Colon (tissue), 2 donors: Measurements from ENCODE around the gene CARMIL1.

Experiments
- FAIRE-seq: peaks from 2 replicates; lab custom pipeline; 2012; peaks lifted over from hg19 to GRCh38; lab: Jason Lieb, UNC
- donor health status: control.
- donor health status: control.

The CARMIL1 gene

GRCh38 chr6:25524542-25524941 lies 245.4 kb downstream of the CARMIL1 start:
- no peak for FAIRE-seq

DNA sequence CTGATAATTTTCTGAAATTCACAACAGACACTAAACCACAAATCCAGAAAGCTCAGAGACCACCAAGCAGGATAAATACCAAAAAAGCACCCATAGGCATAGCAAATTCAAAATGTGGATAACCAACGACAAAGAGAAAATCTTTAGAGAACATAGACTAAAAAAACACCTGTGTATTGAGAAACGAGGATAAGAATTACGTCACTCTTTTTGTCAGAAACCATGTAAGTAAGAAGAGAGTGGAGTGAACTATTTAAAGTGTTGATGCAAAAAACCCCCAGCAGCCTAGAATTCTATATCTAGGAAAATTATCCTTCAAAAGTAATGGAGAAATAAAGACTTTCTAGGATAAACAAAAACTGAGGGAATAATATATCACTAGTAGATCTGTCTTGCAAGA lies 245.9 kb downstream of the CARMIL1 start:
- no peak for FAIRE-seq

- FAIRE-seq: no peak
These were observed 255.9 kb downstream of the CARMIL1 start for GRCh38 chr6:25534942-25535631.

DNA sequence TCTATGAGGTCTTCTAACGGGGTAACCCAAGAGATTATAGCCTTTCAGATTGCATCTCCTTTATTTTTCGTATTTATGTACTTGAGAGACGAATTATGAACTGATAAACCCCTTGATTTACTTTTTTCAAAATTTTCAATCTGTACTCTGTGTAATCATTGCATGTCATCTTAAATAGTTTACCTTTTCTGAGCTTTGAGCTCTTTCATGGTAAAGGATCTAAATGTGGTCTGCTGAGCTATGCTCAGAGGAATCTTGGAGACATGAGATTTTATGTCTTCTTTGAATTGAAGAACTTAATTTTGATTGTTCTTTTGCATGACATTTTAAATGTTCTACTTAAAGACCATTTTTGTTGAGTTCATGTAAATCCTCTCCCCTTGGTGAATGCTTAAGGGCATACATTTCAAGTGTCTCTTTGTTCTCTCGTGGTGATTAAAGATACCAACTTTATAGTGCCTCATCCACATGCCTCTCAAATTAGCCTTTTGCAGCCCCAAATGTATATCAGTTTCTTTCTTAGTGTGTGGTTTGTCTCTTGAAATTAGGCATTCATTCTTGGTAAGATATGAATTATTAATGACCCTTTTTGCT lies 256.6 kb downstream of the CARMIL1 start:
- no peak for FAIRE-seq

GRCh38 chr6:25536781-25537180 lies 257.6 kb downstream of the CARMIL1 start:
- FAIRE-seq: no peak

DNA sequence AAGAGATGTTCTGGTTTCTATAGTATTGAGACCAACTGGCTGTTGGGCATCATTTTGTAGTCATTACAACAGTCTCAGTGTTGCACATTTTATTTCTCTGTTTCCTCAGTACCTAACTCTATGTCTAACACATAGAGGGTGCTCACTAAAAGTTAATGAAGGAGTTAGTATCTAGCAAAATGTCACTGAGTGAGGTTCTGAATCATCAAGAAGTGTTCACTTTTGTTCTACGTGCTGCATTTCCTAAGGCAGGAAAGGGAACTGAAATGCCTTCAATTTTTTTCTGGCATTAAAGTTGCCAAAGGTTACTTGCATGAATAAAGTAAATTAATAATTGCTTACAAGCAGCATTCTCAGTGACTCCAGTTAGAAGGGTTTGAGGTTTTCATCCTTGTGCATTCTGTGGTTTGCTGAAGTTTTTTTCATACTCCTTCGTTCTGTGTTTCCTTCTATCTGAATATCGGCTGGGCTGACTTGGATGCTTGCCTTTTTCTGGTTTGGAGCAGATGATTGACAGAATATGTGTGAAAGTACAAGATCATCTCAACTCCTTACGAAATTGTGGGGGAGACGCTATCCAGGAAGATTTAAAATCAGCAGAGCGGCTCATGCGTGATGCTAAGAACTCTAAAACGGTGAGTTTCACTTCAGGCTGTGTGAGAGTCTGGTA lies 258.3 kb downstream of the CARMIL1 start:
- no peak for FAIRE-seq

DNA sequence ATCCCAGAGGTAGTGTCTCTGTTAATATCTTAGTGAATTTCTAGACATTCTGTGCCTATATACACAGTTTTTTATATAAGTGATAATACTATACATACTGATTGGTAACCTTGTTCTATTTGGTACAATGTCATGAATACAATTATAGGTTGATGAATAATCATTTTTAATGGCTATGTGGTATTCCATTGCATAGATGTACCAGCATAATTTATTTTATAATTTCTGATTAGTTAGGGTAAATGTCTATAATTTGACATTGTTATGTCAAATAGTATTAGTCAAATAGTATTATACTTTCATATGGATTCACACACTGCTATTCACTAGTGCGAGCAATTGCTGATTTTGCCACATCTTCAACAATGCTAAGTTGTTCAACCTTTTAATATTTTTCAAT lies 262.1 kb downstream of the CARMIL1 start:
- no peak for FAIRE-seq

- FAIRE-seq: no peak
These were observed 264.1 kb downstream of the CARMIL1 start for GRCh38 chr6:25542984-25543910.

- FAIRE-seq: no peak
These were observed 265.7 kb downstream of the CARMIL1 start for GRCh38 chr6:25544833-25545232.

GRCh38 chr6:25547797-25548196 lies 268.6 kb downstream of the CARMIL1 start:
- no peak for FAIRE-seq

GRCh38 chr6:25548451-25548850 lies 269.3 kb downstream of the CARMIL1 start:
- FAIRE-seq: no peak

GRCh38 chr6:25550631-25551030 lies 271.5 kb downstream of the CARMIL1 start:
- no peak for FAIRE-seq

- FAIRE-seq: no peak
These were observed 274.3 kb downstream of the CARMIL1 start for GRCh38 chr6:25553502-25553901.

DNA sequence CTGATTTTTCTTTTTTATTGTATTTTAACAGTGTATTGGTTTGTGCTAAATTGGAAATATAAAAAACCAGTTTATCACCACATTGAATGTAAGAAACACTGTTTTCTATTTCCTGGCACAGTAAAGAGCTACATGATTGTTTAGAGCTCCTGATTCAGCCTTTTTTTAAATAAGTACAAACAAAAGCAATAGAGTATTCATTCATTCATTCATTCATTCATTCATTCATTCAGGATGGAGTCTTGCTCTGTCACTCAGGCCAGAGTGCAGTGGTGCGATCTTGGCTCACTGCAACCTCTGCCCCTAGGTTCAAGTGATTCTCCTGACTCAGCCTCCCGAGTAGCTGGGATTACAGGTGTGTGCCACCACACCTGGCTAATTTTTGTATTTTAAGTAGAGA lies 276.0 kb downstream of the CARMIL1 start:
- FAIRE-seq: no peak

DNA sequence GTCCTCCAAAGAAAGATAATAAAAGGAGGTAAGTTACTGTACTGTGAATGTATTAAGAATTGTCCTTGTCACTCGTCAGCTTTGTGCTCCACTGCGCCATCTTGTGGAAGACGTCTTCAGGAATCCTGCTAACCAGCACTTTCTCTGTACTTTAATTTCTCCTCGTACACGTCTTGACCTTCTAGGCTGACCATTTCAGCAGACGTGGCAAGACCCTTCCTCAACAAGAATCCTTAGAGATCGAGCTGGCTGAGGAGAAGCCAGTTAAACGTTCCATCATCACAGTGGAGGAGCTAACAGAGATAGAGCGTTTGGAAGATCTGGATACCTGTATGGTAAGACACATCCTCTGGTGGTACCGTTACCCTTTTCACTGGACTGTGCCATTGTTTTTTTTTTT lies 277.3 kb downstream of the CARMIL1 start:
- no peak for FAIRE-seq

DNA sequence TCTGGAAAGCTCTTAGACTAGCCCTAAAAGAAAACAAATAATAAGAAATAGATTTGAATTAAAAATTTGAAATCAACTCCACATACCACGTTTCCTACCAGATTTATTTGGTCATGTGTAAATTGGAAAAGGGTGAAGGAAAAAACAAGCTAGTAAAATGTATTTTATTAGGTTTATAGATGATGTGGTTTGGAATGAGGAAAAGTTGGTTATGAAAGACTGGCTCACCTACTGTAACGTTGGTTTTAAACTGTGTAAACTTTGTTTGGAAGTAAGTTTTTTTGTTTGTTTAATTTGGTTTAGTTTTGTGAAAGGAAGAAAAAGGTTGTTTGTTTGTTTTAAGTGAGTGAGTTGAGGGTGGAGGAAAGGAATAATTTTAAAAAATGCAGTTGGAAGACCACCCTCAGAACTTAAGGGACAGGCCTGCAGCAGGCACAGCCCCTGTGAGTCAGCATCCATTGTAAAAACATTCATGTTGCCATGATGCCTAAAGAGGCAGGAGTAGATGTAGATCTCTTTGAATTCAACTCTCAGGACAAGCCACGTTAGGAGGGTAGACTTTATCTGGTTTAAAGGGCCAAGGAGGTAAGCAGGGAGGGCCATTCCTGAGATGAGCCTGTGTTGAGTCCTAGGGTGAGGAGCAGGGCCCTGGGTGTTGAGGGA lies 279.1 kb downstream of the CARMIL1 start:
- peak; percentile 18 for FAIRE-seq

- FAIRE-seq: no peak
These were observed 281.7 kb downstream of the CARMIL1 start for GRCh38 chr6:25560865-25561264.

- FAIRE-seq: no peak
These were observed 285.8 kb downstream of the CARMIL1 start for GRCh38 chr6:25564943-25565342.

- FAIRE-seq: no peak
These were observed 291.4 kb downstream of the CARMIL1 start for GRCh38 chr6:25570578-25570977.

GRCh38 chr6:25576919-25577318 lies 297.7 kb downstream of the CARMIL1 start:
- no peak for FAIRE-seq

GRCh38 chr6:25578538-25578937 lies 299.4 kb downstream of the CARMIL1 start:
- no peak for FAIRE-seq

GRCh38 chr6:25579391-25579883 lies 300.3 kb downstream of the CARMIL1 start:
- FAIRE-seq: no peak
